ENCODE data around the gene ERH. TPM values are rescaled to one million over a fixed set of nuclear protein-coding genes. Genes with fewer than 3 reads are reported as not detected.
A peak's percentile ranks its signal among the peaks of the same experiment; 100 is the strongest.

Gene ERH
- total RNA-seq, 4 donors from 2014 or later: 52.6 to 88.0 (median 74.3) TPM

DNA sequence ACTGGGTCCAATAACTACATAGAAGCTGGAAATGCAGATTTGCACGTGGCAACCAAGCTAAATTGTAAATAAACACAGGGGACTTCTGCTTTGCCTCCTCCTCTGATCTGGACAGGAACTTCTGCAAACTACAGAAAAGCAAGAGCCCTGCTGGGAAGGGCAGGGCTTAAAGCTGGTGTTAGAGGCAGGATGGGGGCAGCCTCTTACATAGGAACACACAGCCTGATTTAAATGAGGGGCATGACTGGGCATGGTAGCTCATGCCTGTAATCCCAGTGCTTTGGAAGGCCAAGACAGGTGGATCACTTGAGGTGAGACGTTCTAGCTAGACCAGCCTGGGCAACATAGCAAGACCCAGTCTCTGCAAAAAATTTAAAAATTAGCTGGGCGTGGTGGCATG, 46.7 kb downstream of the ERH start:
- Histone ChIP-seq H3K4me3 (replicated peaks in 1 of 3) (no peak overlapping the region), H3K36me3 (no peaks in the 10 kb centered on the region), H3K27ac (no peak overlapping the region), H3K9me3 (no peaks in the 10 kb centered on the region), H3K27me3 (no peaks in the 10 kb centered on the region), H3K4me1 (peaks cover 9 to 23% of the 10 kb centered on the region in 2 donors)
- intact Hi-C loops (cut with DNase I): no loop called here
- TF ChIP-seq, protein P1, sequence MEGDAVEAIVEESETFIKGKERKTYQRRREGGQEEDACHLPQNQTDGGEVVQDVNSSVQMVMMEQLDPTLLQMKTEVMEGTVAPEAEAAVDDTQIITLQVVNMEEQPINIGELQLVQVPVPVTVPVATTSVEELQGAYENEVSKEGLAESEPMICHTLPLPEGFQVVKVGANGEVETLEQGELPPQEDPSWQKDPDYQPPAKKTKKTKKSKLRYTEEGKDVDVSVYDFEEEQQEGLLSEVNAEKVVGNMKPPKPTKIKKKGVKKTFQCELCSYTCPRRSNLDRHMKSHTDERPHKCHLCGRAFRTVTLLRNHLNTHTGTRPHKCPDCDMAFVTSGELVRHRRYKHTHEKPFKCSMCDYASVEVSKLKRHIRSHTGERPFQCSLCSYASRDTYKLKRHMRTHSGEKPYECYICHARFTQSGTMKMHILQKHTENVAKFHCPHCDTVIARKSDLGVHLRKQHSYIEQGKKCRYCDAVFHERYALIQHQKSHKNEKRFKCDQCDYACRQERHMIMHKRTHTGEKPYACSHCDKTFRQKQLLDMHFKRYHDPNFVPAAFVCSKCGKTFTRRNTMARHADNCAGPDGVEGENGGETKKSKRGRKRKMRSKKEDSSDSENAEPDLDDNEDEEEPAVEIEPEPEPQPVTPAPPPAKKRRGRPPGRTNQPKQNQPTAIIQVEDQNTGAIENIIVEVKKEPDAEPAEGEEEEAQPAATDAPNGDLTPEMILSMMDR (IDR thresholded peaks at IDR 0.05): no peak
- no peak for TF ChIP-seq POLR2A (IDR thresholded peaks at IDR 0.05)
- WGBS, 2 donors: 73 to 82% methylated on average over 3 of the region's 3 CpGs
- no peak for DNase-seq

DNA sequence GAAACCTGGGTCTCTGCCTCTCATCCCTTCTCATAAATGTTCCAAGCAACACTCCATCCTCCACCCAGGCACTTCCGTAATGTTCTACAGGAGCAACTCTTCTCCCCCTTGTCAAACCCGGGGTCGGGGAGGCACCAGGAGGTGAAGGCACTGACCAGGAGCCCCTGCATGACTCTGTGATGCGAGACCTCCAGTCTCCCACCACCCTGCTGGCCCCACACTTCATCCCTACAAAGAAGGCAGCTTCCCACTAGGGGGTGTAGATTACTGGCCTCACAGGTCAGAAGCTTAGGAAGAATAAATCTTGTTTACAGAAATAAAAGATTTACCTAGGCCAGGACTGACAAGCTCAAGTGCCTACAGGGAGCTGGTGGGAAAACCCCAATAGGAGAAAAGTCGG, 47.2 kb downstream of the ERH start:
- no peaks in the 10 kb centered on the region for H3K27me3 ChIP-seq
- TF ChIP-seq, protein P1 (IDR thresholded peaks at IDR 0.05): no peak
- TF ChIP-seq POLR2A (IDR thresholded peaks at IDR 0.05): no peak
- H3K4me1 ChIP-seq: peaks cover 4 to 18% of the 10 kb centered on the region in 2 donors
- 78 to 89% methylated on average over 5 of the region's 5 CpGs for WGBS, 2 donors
- no peak for DNase-seq
- H3K36me3 ChIP-seq: no peaks in the 10 kb centered on the region
- no peaks in the 10 kb centered on the region for H3K9me3 ChIP-seq
- intact Hi-C loops (cut with DNase I): no loop called here
- H3K4me3 ChIP-seq (replicated peaks in 1 of 3): no peak overlapping the region
- no peak overlapping the region for H3K27ac ChIP-seq

DNA sequence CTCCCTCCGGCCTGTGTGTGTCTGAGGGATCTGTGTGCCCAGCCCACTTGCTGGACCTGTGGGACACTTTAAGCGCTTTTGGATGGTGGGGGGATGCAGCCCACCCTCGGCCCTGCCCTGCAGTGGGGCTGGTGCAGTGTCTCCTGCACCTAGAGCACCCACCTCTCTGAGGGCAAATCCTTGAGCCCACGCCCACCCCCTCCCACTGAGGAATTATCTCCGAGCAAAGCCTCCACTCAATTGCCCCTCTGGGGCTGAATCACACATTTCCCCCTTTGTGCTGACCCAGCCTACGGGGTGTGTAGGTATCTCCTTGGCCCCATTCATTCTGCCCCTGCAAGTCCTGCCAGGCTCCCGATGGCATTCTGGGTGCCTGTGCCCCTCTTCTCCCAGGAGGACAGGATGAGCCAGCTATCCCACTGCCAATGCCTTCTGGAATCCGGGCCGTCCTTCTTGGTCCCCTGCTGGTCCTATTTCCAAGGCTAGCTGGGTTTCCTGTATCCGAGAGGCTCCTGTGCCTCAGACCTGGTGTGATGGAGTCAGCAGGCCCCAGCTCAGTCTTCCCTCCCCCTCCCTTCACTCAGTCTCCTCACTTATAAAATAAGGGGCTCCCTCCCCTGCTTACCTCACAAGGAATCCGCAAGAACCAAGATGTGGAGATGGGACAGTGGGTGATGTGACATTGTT, 48.9 kb downstream of the ERH start:
- H3K27me3 ChIP-seq: no peaks in the 10 kb centered on the region
- no peak overlapping the region for H3K4me3 ChIP-seq (replicated peaks in 1 of 3)
- no peak for TF ChIP-seq POLR2A (IDR thresholded peaks at IDR 0.05)
- TF ChIP-seq, protein P1 (IDR thresholded peaks at IDR 0.05): no peak
- DNase-seq: no peak
- H3K27ac ChIP-seq: no peak overlapping the region
- 86 to 96% methylated on average over 4 to 11 of the region's 11 CpGs for WGBS, 2 donors
- H3K36me3 ChIP-seq: no peaks in the 10 kb centered on the region
- no peaks in the 10 kb centered on the region for H3K9me3 ChIP-seq
- H3K4me1 ChIP-seq: peaks cover 0 to 3% of the 10 kb centered on the region in 2 donors
- intact Hi-C loops (cut with DNase I): no loop called here

DNA sequence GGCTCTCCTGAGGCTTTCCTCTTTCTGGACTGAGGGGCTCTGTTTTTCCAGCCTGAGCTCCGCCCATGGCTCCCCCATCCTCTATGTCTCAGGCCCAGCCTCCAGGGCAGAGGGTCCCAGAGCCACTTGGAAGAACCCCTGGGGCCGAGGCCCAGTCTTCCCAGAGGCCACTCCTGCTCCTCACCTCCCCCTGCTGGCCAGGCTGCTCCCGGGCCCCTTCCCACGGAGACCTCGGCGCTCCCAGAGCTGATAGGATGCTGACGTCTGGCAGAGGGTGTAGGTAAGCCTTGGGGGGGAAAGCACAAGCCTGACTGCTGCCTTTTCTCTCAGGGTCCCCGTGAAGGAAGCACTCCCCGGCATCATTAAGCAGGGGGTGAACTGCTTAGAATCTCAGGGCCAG, 51.4 kb downstream of the ERH start:
- TF ChIP-seq POLR2A (IDR thresholded peaks at IDR 0.05): no peak
- TF ChIP-seq, protein P1 (IDR thresholded peaks at IDR 0.05): peak in 2 of 6 experiments; percentile 18 to 37
- H3K36me3 ChIP-seq: no peaks in the 10 kb centered on the region
- DNase-seq: no peak
- no peak overlapping the region for H3K4me3 ChIP-seq (replicated peaks in 1 of 3)
- intact Hi-C loops (cut with DNase I): no loop called here
- 37 to 62% methylated on average over 3 to 9 of the region's 9 CpGs for WGBS, 2 donors
- no peaks in the 10 kb centered on the region for H3K9me3 ChIP-seq
- H3K27ac ChIP-seq: no peak overlapping the region
- no peaks in the 10 kb centered on the region for H3K27me3 ChIP-seq
- no peaks in the 10 kb centered on the region for H3K4me1 ChIP-seq

DNA sequence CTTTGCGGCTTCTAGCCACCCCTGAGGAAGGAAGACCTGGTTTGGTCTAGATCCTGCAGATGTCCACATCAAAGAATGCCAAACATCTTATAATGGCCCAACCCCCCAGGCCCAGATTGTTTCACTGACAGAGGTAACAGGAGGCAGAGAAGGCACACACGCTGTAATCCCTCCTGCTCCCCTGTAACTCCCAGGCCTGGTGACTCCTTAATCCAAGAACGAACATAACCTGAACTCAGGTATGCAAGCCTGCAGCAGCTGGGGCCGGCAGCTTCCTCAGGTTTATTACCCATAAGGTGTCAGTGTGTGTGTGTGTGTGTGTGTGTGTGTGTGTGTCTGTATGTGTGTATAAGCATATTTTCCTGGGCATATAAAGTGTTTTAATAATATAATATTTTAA, 52.7 kb downstream of the ERH start:
- no peak for TF ChIP-seq POLR2A (IDR thresholded peaks at IDR 0.05)
- TF ChIP-seq, protein P1 (IDR thresholded peaks at IDR 0.05): no peak
- Histone ChIP-seq H3K4me3 (replicated peaks in 1 of 3) (no peak overlapping the region), H3K27ac (no peak overlapping the region), H3K4me1 (no peaks in the 10 kb centered on the region), H3K9me3 (no peaks in the 10 kb centered on the region), H3K36me3 (no peaks in the 10 kb centered on the region), H3K27me3 (no peaks in the 10 kb centered on the region)
- DNase-seq: no peak
- intact Hi-C loops (cut with DNase I): no loop called here
- WGBS, 2 donors: 64 to 75% methylated on average over 2 to 4 of the region's 4 CpGs

All from thyroid gland (tissue), 4 donors.